WTC11 (cell line): ENCODE data around the gene MMP17. TPM values are rescaled to one million over a fixed set of nuclear protein-coding genes. Genes with fewer than 3 reads are reported as not detected.

Experiments used
- ATAC-seq: fragments of 200-7000 bp; cut with Tn5 transposase; 2 replicates; pipeline ENCODE4 v1.10.0; 2021; ENCODE audit warnings: mild to moderate bottlenecking, moderate library complexity
- CTCF ChIA-PET: fragments of 300-600 bp; sonication (Branson Sonifier 250); formaldehyde crosslinking; loops from one replicate; lab custom pipeline; 2021; ENCODE audit warnings: antibody characterized with exemption; lab: Charles Lee
- POLR2A ChIA-PET: fragments of 350-600 bp; sonication (Branson Sonifier 250); formaldehyde crosslinking; loops from one replicate; lab custom pipeline; 2021; ENCODE audit warnings: antibody characterized with exemption; lab: Charles Lee
- DNase-seq: peaks from one replicate; pipeline ENCODE4 v3.0.0; 2021; ENCODE audit warnings: low spot score
- H3K27ac Mint-ChIP-seq: 2 replicates; pipeline ENCODE4 v1.8.0; 2021; ENCODE audit warnings: mixed read lengths
- H3K27me3 Mint-ChIP-seq: 2 replicates; pipeline ENCODE4 v1.8.0; 2021; ENCODE audit warnings: low read depth, mild to moderate bottlenecking, moderate library complexity, mixed read lengths
- H3K36me3 Mint-ChIP-seq: 2 replicates; pipeline ENCODE4 v1.8.0; 2021; ENCODE audit warnings: mixed read lengths
- H3K4me1 Mint-ChIP-seq: 2 replicates; pipeline ENCODE4 v1.8.0; 2022; ENCODE audit warnings: mixed read lengths
- H3K4me3 Mint-ChIP-seq: 2 replicates; pipeline ENCODE4 v1.8.0; 2021; ENCODE audit warnings: mild to moderate bottlenecking, moderate library complexity, mixed read lengths
- H3K9me3 Mint-ChIP-seq: 2 replicates; pipeline ENCODE4 v1.8.0; 2021; ENCODE audit warnings: mixed read lengths
- CBFB ChIP-seq: sonication (generic); formaldehyde crosslinking; IDR thresholded peaks from 2 replicates; pipeline ENCODE4 v1.8.1; 2022; ENCODE audit warnings: mild to moderate bottlenecking, low read depth, missing genetic modification reagents
- CREB1 ChIP-seq: sonication (generic); formaldehyde crosslinking; IDR thresholded peaks from 2 replicates; pipeline ENCODE4 v1.8.0; 2023; ENCODE audit warnings: mild to moderate bottlenecking, missing genetic modification reagents
- NR1H2 ChIP-seq: sonication (generic); formaldehyde crosslinking; IDR thresholded peaks from 2 replicates; pipeline ENCODE4 v1.9.0; 2021; ENCODE audit warnings: mild to moderate bottlenecking, moderate library complexity, missing genetic modification reagents
- NR2C2 ChIP-seq: sonication (generic); formaldehyde crosslinking; IDR thresholded peaks from 2 replicates; pipeline ENCODE4 v1.8.0; 2022; ENCODE audit warnings: mild to moderate bottlenecking, missing genetic modification reagents
- PRRX2 ChIP-seq: fragments of 250-450 bp; sonication (Bioruptor Pico); IDR thresholded peaks from 2 replicates; pipeline ENCODE4 v1.8.0; 2021; ENCODE audit warnings: mild to moderate bottlenecking
- SMAD4 ChIP-seq: sonication (generic); formaldehyde crosslinking; IDR thresholded peaks from 2 replicates; pipeline ENCODE4 v1.8.0; 2022; ENCODE audit warnings: mild to moderate bottlenecking, missing genetic modification reagents
- TEAD1 ChIP-seq: sonication (generic); formaldehyde crosslinking; IDR thresholded peaks from 2 replicates; pipeline ENCODE4 v1.8.0; 2022; ENCODE audit warnings: mild to moderate bottlenecking, missing genetic modification reagents
- ZNF121 ChIP-seq: sonication (generic); formaldehyde crosslinking; IDR thresholded peaks from 2 replicates; pipeline ENCODE4 v1.8.0; 2023; ENCODE audit warnings: missing genetic modification reagents
- ZNF263 ChIP-seq: sonication (generic); formaldehyde crosslinking; IDR thresholded peaks from 2 replicates; pipeline ENCODE4 v1.8.1; 2022; ENCODE audit warnings: low read depth, mild to moderate bottlenecking, moderate library complexity, missing genetic modification reagents
- total RNA-seq: library from RNA; stranded (reverse); gene quantifications from 3 replicates; pipeline ENCODE4 v1.2.3, GENCODE V29; 2021
- TF ChIP-seq, protein P1 (sequence below): sonication (generic); formaldehyde crosslinking; IDR thresholded peaks from 2 replicates; pipeline ENCODE4 v1.8.1; 2023; ENCODE audit warnings: mild to moderate bottlenecking, missing genetic modification reagents
- TF ChIP-seq, protein P2 (sequence below): sonication (generic); formaldehyde crosslinking; IDR thresholded peaks from 2 replicates; pipeline ENCODE4 v1.8.1; 2022; ENCODE audit warnings: mild to moderate bottlenecking, moderate library complexity, missing genetic modification reagents
- TF ChIP-seq, protein P3 (sequence below): sonication (generic); formaldehyde crosslinking; IDR thresholded peaks from 2 replicates; pipeline ENCODE4 v1.8.1; 2022; ENCODE audit warnings: mild to moderate bottlenecking, missing genetic modification reagents, moderate library complexity, borderline replicate concordance
- TF ChIP-seq, protein P4 (sequence below): fragments of 250-450 bp; sonication (Bioruptor Pico); IDR thresholded peaks from 2 replicates; pipeline ENCODE4 v1.9.0; 2021; ENCODE audit warnings: moderate library complexity, mild to moderate bottlenecking, inconsistent platforms, borderline replicate concordance
- TF ChIP-seq, protein P5 (sequence below): sonication (generic); formaldehyde crosslinking; IDR thresholded peaks from 2 replicates; pipeline ENCODE4 v1.8.1; 2023; ENCODE audit warnings: mild to moderate bottlenecking, moderate library complexity, missing genetic modification reagents

Gene MMP17
- total RNA-seq, 1 experiment from 2014 or later = 67.1 TPM

DNA sequence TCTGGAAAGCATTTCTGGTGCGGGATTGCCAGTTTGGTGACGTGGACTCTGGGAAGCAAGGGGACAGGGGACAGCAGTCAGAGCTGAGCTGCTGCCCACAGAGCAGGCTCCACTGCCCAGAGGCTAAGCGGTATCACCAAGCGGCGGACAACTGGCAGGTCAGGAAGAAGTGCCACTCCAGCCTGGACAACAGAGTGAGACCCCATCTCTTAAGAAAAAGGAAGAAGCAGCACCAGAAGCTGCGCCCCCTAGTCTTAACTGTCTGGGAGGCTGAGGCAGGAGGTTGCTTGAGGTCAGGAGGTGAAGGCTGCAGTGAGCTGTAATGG, 31.8 kb upstream of the MMP17 start:
- CTCF ChIA-PET = interaction anchor here (0.8 to 2.7 kb wide), 12 partner anchors 10 to 67 kb away, joined by 3 to 12 read pairs (median 6); no protein-coding TSS in a partner anchor
- ATAC-seq = no peak
- DNase-seq = no peak
- no peaks in the 10 kb centered on the region; the same call in 1 of the 2 replicates for H3K27me3 Mint-ChIP-seq
- H3K9me3 Mint-ChIP-seq = no peaks in the 10 kb centered on the region
- peak overlapping the region; percentile 93 for H3K27ac Mint-ChIP-seq
- H3K36me3 Mint-ChIP-seq = peaks cover 49% of the 10 kb centered on the region
- peak; percentile 99 for TF ChIP-seq ZNF121
- TF ChIP-seq, protein P1, sequence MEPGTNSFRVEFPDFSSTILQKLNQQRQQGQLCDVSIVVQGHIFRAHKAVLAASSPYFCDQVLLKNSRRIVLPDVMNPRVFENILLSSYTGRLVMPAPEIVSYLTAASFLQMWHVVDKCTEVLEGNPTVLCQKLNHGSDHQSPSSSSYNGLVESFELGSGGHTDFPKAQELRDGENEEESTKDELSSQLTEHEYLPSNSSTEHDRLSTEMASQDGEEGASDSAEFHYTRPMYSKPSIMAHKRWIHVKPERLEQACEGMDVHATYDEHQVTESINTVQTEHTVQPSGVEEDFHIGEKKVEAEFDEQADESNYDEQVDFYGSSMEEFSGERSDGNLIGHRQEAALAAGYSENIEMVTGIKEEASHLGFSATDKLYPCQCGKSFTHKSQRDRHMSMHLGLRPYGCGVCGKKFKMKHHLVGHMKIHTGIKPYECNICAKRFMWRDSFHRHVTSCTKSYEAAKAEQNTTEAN (CRISPR knock-in tag) = no peak
- TF ChIP-seq, protein P2, sequence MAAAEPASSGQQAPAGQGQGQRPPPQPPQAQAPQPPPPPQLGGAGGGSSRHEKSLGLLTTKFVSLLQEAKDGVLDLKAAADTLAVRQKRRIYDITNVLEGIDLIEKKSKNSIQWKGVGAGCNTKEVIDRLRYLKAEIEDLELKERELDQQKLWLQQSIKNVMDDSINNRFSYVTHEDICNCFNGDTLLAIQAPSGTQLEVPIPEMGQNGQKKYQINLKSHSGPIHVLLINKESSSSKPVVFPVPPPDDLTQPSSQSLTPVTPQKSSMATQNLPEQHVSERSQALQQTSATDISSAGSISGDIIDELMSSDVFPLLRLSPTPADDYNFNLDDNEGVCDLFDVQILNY (CRISPR knock-in tag) = 0 out of 2 replicates have a peak, but pooled peaks have one; percentile 17
- peaks cover 38% of the 10 kb centered on the region for H3K4me1 Mint-ChIP-seq
- peak overlapping the region; percentile 24 for H3K4me3 Mint-ChIP-seq
- POLR2A ChIA-PET = interaction anchor here (1.0 to 1.4 kb wide), 2 partner anchors 22 to 30 kb away, joined by 3 to 4 read pairs; no protein-coding TSS in a partner anchor

DNA sequence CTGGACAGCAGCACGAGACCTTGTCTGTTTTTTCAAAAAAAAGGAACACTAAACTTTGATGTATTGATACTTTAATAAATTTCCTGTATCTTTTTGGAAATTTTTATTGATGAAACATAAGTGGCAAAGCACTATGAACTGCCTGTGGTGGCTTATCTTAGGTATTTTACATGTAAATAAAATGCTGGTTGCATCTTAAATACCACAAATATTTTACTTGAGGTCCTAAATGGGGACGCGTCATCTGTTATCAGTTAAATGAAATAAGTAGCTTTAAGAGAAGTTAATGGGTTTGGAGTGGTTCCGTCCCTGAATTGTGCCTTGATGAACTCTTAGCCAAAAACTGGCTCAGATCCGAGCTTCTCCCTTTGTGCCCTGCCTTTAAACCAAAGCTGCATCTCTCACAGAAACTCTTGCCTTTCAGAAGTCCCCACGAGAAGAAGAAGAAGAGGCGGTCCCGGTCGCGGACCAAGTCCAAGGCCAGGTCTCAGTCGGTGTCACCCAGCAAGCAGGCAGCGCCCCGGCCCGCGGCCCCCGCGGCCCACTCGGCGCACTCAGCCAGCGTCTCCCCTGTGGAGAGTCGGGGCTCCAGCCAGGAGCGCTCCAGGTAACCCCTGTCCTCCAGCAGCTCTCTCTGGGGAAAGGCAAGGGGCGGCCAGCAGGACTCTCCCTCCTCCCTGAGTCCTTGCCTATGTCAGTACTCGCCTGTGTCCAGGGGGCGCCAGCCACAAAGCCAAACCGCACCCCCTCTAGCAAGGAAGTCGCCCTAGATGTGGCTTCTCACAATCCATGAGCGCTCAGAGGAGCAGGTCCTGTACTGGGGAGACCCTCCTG, 31.2 kb upstream of the MMP17 start:
- ChIA-PET POLR2A (interaction anchor here (0.6 to 1.4 kb wide), 3 partner anchors 23 to 42 kb away, joined by 3 to 4 read pairs (median 3); no protein-coding TSS in a partner anchor), CTCF (interaction anchor here (0.6 to 2.7 kb wide), 19 partner anchors 8 to 477 kb away, joined by 3 to 12 read pairs (median 4); no protein-coding TSS in a partner anchor)
- ATAC-seq (peak; percentile 61), DNase-seq (peak; percentile 65)
- H3K9me3 Mint-ChIP-seq = no peaks in the 10 kb centered on the region
- H3K27ac Mint-ChIP-seq = peak overlapping the region; percentile 96
- no peaks in the 10 kb centered on the region; the same call in 1 of the 2 replicates for H3K27me3 Mint-ChIP-seq
- no peak overlapping the region for H3K4me3 Mint-ChIP-seq
- TF ChIP-seq TEAD1 (CRISPR knock-in tag) = no peak
- no peak for TF ChIP-seq PRRX2
- TF ChIP-seq, protein P3, sequence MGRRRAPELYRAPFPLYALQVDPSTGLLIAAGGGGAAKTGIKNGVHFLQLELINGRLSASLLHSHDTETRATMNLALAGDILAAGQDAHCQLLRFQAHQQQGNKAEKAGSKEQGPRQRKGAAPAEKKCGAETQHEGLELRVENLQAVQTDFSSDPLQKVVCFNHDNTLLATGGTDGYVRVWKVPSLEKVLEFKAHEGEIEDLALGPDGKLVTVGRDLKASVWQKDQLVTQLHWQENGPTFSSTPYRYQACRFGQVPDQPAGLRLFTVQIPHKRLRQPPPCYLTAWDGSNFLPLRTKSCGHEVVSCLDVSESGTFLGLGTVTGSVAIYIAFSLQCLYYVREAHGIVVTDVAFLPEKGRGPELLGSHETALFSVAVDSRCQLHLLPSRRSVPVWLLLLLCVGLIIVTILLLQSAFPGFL (CRISPR knock-in tag) = no peak
- TF ChIP-seq, protein P4, sequence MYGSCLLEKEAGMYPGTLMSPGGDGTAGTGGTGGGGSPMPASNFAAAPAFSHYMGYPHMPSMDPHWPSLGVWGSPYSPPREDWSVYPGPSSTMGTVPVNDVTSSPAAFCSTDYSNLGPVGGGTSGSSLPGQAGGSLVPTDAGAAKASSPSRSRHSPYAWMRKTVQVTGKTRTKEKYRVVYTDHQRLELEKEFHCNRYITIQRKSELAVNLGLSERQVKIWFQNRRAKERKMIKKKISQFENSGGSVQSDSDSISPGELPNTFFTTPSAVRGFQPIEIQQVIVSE = no peak
- TF ChIP-seq ZNF263 (CRISPR knock-in tag) = peak; percentile 95
- no peak for TF ChIP-seq CREB1 (CRISPR knock-in tag)
- peaks cover 47% of the 10 kb centered on the region for H3K36me3 Mint-ChIP-seq
- peaks cover 38% of the 10 kb centered on the region for H3K4me1 Mint-ChIP-seq

DNA sequence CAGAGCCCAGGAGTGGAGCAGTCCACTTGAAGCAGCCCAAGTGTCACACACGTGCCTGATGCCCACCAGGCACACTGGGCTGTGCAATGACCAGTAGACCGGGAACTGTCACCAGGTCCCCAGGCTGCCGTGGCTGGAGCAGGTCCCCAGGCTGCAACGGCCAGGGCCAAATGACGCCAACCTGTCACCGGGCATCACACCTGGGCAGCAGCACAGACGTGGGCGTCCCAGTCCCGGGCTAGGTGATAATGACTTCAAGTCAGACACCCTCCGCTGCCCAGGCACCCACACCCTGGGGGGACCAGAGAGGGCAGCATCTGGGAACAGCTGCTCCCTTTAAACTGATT, 30.6 kb upstream of the MMP17 start:
- H3K4me1 Mint-ChIP-seq = peaks cover 38% of the 10 kb centered on the region
- H3K27me3 Mint-ChIP-seq = no peaks in the 10 kb centered on the region; the same call in 1 of the 2 replicates
- H3K4me3 Mint-ChIP-seq = no peak overlapping the region
- no peak for ATAC-seq
- H3K27ac Mint-ChIP-seq = no peak overlapping the region; the same call in 1 of the 2 replicates
- peaks cover 47% of the 10 kb centered on the region for H3K36me3 Mint-ChIP-seq
- ChIA-PET CTCF (interaction anchor here (0.8 to 1.7 kb wide), 6 partner anchors 12 to 44 kb away, joined by 4 to 12 read pairs (median 6); no protein-coding TSS in a partner anchor), POLR2A (no interaction called here)
- TF ChIP-seq, protein P2 (CRISPR knock-in tag) = no peak
- TF ChIP-seq ZNF263 (CRISPR knock-in tag) (peak; percentile 2; the same call in 1 of the 2 replicates), SMAD4 (CRISPR knock-in tag) (no peak), NR1H2 (CRISPR knock-in tag) (no peak)
- TF ChIP-seq, all 79 proteins: peak for 1
- H3K9me3 Mint-ChIP-seq = no peaks in the 10 kb centered on the region
- no peak for DNase-seq

DNA sequence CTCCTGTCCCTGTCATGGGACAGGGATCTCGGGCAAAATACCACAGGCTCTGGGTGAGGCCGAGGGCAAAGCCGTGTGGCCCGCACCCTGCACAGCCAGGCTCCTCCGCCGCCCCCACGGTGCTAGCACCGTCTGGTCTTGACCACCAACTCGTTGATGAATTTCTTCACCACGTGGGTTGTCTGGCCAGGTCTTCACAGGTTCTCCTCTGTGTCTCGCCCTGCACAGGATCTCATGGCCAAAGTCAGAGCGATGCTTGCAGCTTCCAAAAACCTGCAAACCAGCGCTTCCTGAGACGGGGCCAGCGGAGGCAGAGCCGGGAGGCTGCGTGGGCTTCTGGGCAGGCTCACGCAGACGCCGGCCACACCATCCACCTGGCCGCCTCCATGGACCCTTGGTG, 29.0 kb upstream of the MMP17 start:
- Mint-ChIP-seq H3K27ac (peak overlapping the region; percentile 46), H3K36me3 (peaks cover 40% of the 10 kb centered on the region), H3K4me1 (peaks cover 31% of the 10 kb centered on the region), H3K4me3 (no peak overlapping the region), H3K27me3 (no peaks in the 10 kb centered on the region; the same call in 1 of the 2 replicates), H3K9me3 (no peaks in the 10 kb centered on the region)
- TF ChIP-seq CBFB (CRISPR knock-in tag) (no peak), NR2C2 (CRISPR knock-in tag) (no peak)
- TF ChIP-seq, protein P5, sequence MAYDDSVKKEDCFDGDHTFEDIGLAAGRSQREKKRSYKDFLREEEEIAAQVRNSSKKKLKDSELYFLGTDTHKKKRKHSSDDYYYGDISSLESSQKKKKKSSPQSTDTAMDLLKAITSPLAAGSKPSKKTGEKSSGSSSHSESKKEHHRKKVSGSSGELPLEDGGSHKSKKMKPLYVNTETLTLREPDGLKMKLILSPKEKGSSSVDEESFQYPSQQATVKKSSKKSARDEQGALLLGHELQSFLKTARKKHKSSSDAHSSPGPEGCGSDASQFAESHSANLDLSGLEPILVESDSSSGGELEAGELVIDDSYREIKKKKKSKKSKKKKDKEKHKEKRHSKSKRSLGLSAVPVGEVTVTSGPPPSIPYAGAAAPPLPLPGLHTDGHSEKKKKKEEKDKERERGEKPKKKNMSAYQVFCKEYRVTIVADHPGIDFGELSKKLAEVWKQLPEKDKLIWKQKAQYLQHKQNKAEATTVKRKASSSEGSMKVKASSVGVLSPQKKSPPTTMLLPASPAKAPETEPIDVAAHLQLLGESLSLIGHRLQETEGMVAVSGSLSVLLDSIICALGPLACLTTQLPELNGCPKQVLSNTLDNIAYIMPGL = no peak
- no peak for ATAC-seq
- ChIA-PET POLR2A (no interaction called here), CTCF (no interaction called here)
- no peak for DNase-seq
